A549 treated with Mapracorat at 1 μM for 4 hours (cell line): ENCODE measurements around the gene EEF2. TPM values are rescaled to one million over a fixed set of nuclear protein-coding genes. Genes with fewer than 3 reads are reported as not detected.

Experiments
- total RNA-seq: library from RNA; stranded (reverse); fragments of 200-300 nt; extraction: Qiagen RNA extraction; gene quantifications from 5 replicates; pipeline ENCODE4 v1.2.3, GENCODE V29; 2022

EEF2 gene
- 792 to 1,097 TPM (median 1,030 TPM) in 5 replicates for total RNA-seq

DNA sequence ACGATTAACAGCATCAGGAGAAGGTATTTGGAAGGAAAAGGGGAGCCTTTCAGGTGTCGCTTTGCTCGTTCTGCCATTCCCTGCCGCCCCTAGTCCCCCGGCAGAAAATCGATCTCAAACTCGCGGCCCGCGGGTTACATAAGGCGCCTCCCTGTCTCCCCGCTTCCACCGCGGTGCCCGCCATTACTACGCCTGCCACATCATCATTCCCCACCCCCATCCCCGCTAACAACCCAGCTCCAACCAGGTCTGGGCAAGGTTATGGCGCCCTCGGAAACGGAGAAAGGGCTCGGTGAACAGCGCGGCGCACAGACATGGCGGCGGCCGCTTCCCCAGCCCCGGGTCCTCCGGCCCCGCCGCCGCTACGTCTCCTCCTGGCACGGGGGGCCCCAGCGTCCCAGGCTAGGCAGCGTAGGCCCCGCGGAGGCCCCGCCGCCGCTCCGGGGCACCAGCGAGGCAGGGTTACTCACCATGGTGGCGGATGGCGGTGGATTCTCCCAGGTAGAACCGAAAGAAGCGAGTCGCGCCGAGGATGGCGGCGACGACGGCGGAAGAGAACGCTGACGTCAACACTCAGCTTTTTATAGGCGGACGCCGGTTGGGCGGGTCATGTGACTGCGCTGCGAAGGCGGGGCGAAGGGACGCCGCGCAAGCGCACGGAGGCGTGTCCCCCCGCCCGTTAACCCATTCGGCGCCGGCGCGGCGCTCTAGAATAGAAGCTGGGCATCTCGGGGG lies at the start of gene EEF2:
Gene EEF2 (minus strand): TSS at position 556 of the 735 bp plus-strand sequence. CDS start 83 bp downstream, at position 473.

DNA sequence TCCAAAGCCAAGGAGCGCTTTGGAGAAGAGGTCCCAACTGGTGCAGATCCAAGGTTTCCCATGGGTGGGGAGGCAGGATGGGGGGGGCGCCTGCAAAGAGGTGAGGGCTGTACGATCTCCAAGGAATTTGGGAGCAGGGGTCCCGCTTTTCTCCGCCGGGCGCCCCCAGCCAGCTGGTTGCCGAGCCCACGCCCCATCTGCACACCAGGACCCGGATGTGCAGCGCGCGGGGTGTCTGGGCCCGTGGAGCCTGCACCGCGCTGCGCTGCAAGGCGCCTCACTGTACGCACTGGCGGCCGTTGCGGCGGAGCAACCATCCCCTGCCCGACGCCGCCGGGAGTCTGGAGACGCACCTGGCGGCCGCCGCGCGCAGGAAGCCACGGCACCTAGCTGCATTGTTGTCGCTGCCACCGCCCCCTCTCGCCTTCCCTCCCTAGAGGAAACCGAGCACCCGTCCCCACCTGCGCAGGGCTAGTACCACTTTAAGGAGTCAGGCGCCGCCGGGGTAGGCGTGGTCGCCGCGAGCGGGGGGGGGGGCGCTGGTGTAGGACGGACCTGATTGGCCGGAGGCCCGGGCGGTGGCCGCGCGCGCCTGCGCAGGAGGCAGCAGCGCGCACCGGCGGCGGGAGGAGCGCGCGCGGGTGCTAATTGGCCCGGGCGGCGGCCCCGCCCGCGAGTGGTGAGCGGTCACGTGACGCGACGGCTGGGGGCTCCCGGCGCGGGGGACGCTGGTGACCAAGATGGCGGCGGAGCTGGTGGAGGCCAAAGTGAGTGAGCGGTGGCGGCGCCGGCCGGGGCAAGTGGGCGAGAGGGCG lies 22.0 kb upstream of the EEF2 start, which contains the start of gene PIAS4:
Gene PIAS4 (plus strand): TSS at position 716 of the 815 bp plus-strand sequence. CDS start 25 bp downstream, at position 741.

DNA sequence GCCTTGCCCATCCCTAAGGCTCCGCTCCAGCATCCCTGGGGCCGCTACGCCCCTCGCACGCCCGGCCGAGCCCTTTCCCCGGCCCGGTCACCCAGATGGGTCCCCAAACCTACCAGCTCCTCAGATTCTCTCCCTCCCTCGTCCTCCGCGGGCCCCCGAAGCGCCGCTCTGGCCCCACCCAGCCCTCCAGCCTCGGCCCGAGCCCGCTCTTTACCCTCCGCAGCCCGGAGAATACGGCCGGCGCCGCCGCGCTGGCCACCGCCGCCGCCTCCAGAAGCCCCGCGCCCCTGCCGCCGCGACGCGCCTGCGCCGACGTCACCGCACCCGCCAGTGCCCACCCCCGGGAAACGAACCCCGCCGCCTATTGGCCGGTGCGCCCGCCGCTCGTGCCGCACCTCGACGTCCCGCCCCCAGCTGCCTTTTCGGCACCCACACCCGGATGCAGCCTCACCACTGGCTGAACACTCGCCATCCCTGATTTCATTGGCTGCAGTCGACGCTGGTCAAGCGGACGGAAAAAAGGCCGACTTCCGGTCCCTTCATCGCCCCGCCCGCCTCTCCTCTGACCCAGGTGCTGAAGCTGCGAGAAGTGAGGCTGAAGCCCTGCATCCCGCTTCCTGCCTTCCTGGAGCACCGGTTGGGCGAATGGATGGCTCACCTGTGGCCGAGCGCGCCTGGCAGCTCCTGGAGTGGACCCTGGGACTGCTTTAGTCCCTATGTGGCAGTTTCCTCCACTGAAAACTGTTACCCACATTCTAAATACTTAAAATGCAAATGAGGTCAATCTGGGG lies 14.3 kb downstream of the EEF2 start, which contains the start of gene DAPK3:
Gene DAPK3 (minus strand): TSS at position 292 of the 791 bp plus-strand sequence. CDS start 1,364 bp downstream, outside the sequence.

DNA sequence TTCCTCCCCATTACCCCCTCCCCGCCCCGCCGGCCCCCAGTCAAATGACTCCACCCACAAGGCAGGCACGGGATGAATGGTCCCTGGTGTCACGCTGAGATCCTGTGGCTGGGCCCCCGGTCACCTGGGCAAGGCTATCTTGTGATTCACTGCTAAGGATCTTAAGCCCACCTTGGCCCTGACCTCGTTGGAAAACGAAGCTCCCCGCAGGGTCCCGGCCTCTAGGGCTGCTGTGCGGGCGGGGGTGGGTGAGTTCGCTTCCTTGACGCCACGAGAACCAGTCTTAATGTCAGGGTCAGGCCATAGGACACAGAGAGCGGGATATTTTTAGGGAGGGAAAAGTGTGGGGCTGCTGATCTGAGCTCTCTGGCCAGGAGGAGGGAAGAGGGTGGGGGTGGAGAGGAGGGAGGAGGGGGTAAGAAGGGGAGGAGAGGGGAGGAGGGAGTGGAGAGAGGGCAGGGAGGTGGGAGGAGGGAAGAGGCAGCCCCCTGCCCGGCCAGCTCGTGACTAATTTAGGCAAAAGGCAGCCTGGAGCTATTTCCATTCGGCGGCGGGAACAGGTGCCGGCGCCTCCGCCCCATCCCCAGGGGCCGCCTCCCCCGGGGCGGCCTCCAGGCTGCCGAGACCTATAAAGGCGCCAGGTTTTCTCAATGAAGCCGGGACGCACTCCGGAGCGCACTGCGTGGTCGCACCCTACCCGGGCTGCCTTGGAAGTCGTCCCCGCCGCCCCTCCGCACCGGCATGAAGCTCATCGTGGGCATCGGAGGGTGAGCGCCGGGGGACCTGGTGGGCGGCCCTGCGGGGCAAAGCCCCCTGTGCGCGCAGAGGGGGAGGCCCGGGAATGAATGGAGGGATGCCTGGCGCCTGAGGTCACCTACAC lies 52.1 kb downstream of the EEF2 start, which contains the start of gene NMRK2:
Gene NMRK2 (plus strand): TSS at position 139 of the 880 bp plus-strand sequence. CDS start 603 bp downstream, at position 742.

Other genes with a start within 250 kb of the EEF2 start
- gene APBA3, start 223.8 kb downstream of the EEF2 start, total RNA-seq, result 7.2 to 13.1 TPM (median 10.9 TPM) in 5 replicates
- gene MRPL54, start 222.8 kb downstream of the EEF2 start, total RNA-seq, result 64.2 to 71.8 TPM (median 65.5 TPM) in 5 replicates
- not detected in 5 replicates for gene RAX2, start 213.2 kb downstream of the EEF2 start, total RNA-seq
- 0.98 to 1.7 TPM (median 1.4 TPM) in 5 replicates for gene MATK, start 199.1 kb downstream of the EEF2 start, total RNA-seq
- not detected in 5 replicates for gene ZFR2, start 116.4 kb downstream of the EEF2 start, total RNA-seq
- gene ATCAY, start 104.8 kb downstream of the EEF2 start, total RNA-seq, result 0.03 to 0.16 TPM (median 0.11 TPM) in 5 replicates
- not detected in 5 replicates for gene NMRK2, start 52.4 kb downstream of the EEF2 start, total RNA-seq
- 42.5 to 44.8 TPM (median 44.2 TPM) in 5 replicates for gene DAPK3, start 14.4 kb downstream of the EEF2 start, total RNA-seq
- 13.9 to 19.5 TPM (median 15.7 TPM) in 5 replicates for gene PIAS4, start 22.3 kb upstream of the EEF2 start, total RNA-seq
- gene ZBTB7A, start 81.4 kb upstream of the EEF2 start, total RNA-seq, result 13.3 to 25.2 TPM (median 22.1 TPM) in 5 replicates
- gene MAP2K2, start 138.7 kb upstream of the EEF2 start, total RNA-seq, result 120 to 184 TPM (median 158 TPM) in 5 replicates
- 0.06 to 0.14 TPM (median 0.09 TPM) in 4 of 5 replicates, not detected in the other for gene CREB3L3, start 168.2 kb upstream of the EEF2 start, total RNA-seq
- gene SIRT6, start 197.1 kb upstream of the EEF2 start, total RNA-seq, result 27.3 to 40.0 TPM (median 35.1 TPM) in 5 replicates
- gene ANKRD24, start 197.2 kb upstream of the EEF2 start, total RNA-seq, result 0.08 to 0.23 TPM (median 0.20 TPM) in 5 replicates
- gene EBI3, start 244.1 kb upstream of the EEF2 start, total RNA-seq, result 2.8 to 4.4 TPM (median 3.3 TPM) in 5 replicates